ENCODE results near the gene RPRD1B.

Gene RPRD1B

GRCh38 chr20:37991908-37992307, 41.6 kb upstream of the RPRD1B start:
- DNase-seq (no peak), ATAC-seq (ENCODE audit: insufficient read depth, low read depth) (no peak)
- Histone ChIP-seq H2AFZ (ENCODE audit: low read depth, low read length) (no peak overlapping the region), H3K4me2 (ENCODE audit: insufficient read depth, low read length) (no peak overlapping the region), H4K20me1 (ENCODE audit: insufficient read depth, low read length) (peaks cover 10% of the 10 kb centered on the region), H3K9ac (ENCODE audit: low read depth, low read length) (no peak overlapping the region), H3K27me3 (ENCODE audit: insufficient read depth, low read length, poor library complexity) (no peaks in the 10 kb centered on the region), H3K27ac (ENCODE audit: low read length) (no peak overlapping the region), H3K4me3 (ENCODE audit: low read depth in 1 of 2, low read length in 2 of 2) (no peak overlapping the region), H3K36me3 (ENCODE audit: insufficient read depth, low read length) (peaks cover 95% of the 10 kb centered on the region), H3K4me1 (ENCODE audit: insufficient read depth, low read length) (no peaks in the 10 kb centered on the region), H3K9me3 (ENCODE audit: insufficient read depth, low read length, severe bottlenecking) (no peaks in the 10 kb centered on the region), H3K79me2 (ENCODE audit: insufficient read depth, low read length) (no peaks in the 10 kb centered on the region)
- TF ChIP-seq CTCF (IDR thresholded peaks at IDR 0.05; ENCODE audit: borderline replicate concordance, extremely low read depth, low read length, poor library complexity, severe bottlenecking) (no peak), EZH2 (IDR thresholded peaks at IDR 0.05; ENCODE audit: borderline replicate concordance, low read depth, low read length, severe bottlenecking) (no peak)

GRCh38 chr20:37992802-37993409, 40.6 kb upstream of the RPRD1B start:
- DNase-seq (peak; percentile 30), ATAC-seq (ENCODE audit: insufficient read depth, low read depth) (0 out of 3 replicates have a peak, but pooled peaks have one; percentile 29)
- no peak overlapping the region for H3K27ac ChIP-seq (ENCODE audit: low read length)

GRCh38 chr20:37994512-37994911, 39.0 kb upstream of the RPRD1B start:
- no peak for ATAC-seq (ENCODE audit: insufficient read depth, low read depth)
- H3K9me3 ChIP-seq (ENCODE audit: insufficient read depth, low read length, severe bottlenecking): no peaks in the 10 kb centered on the region
- TF ChIP-seq EZH2 (IDR thresholded peaks at IDR 0.05; ENCODE audit: borderline replicate concordance, low read depth, low read length, severe bottlenecking) (no peak), CTCF (IDR thresholded peaks at IDR 0.05; ENCODE audit: borderline replicate concordance, extremely low read depth, low read length, poor library complexity, severe bottlenecking) (no peak)
- no peaks in the 10 kb centered on the region for H3K79me2 ChIP-seq (ENCODE audit: insufficient read depth, low read length)
- no peak overlapping the region for H3K9ac ChIP-seq (ENCODE audit: low read depth, low read length)
- H4K20me1 ChIP-seq (ENCODE audit: insufficient read depth, low read length): peaks cover 10% of the 10 kb centered on the region
- H2AFZ ChIP-seq (ENCODE audit: low read depth, low read length): no peak overlapping the region
- H3K27ac ChIP-seq (ENCODE audit: low read length): no peak overlapping the region
- H3K4me1 ChIP-seq (ENCODE audit: insufficient read depth, low read length): no peaks in the 10 kb centered on the region
- DNase-seq: no peak
- no peak overlapping the region for H3K4me3 ChIP-seq (ENCODE audit: low read depth in 1 of 2, low read length in 2 of 2)
- no peak overlapping the region for H3K4me2 ChIP-seq (ENCODE audit: insufficient read depth, low read length)
- H3K27me3 ChIP-seq (ENCODE audit: insufficient read depth, low read length, poor library complexity): no peaks in the 10 kb centered on the region
- H3K36me3 ChIP-seq (ENCODE audit: insufficient read depth, low read length): peaks cover 95% of the 10 kb centered on the region

More at GRCh38 chr20:37992802-37993409, 40.6 kb upstream of the RPRD1B start:
- Histone ChIP-seq H3K9me3 (ENCODE audit: insufficient read depth, low read length, severe bottlenecking) (no peaks in the 10 kb centered on the region), H3K9ac (ENCODE audit: low read depth, low read length) (no peak overlapping the region), H3K4me3 (ENCODE audit: low read depth in 1 of 2, low read length in 2 of 2) (no peak overlapping the region), H3K4me1 (ENCODE audit: insufficient read depth, low read length) (no peaks in the 10 kb centered on the region), H3K36me3 (ENCODE audit: insufficient read depth, low read length) (peaks cover 96% of the 10 kb centered on the region), H3K79me2 (ENCODE audit: insufficient read depth, low read length) (no peaks in the 10 kb centered on the region), H2AFZ (ENCODE audit: low read depth, low read length) (no peak overlapping the region), H3K27me3 (ENCODE audit: insufficient read depth, low read length, poor library complexity) (no peaks in the 10 kb centered on the region), H4K20me1 (ENCODE audit: insufficient read depth, low read length) (peaks cover 10% of the 10 kb centered on the region), H3K4me2 (ENCODE audit: insufficient read depth, low read length) (no peak overlapping the region)
- TF ChIP-seq CTCF (IDR thresholded peaks at IDR 0.05; ENCODE audit: borderline replicate concordance, extremely low read depth, low read length, poor library complexity, severe bottlenecking) (peak; percentile 63), EZH2 (IDR thresholded peaks at IDR 0.05; ENCODE audit: borderline replicate concordance, low read depth, low read length, severe bottlenecking) (no peak)

All from DND-41 (cell line).